ENCODE results near the gene TXNIP. TPM values are rescaled to one million over a fixed set of nuclear protein-coding genes. Genes with fewer than 3 reads are reported as not detected.
"Not testable (repeated sequence)": the region's sequence is repeated elsewhere in the genome, so short reads cannot be mapped to it uniquely, and the experiment has no call there.

The TXNIP gene
- total RNA-seq, 1 experiment from 2014 or later: 23.2 TPM

- not testable (repeated sequence) for H3K27me3 ChIP-seq (ENCODE audit: insufficient read depth, low read length); H3K4me3 Mint-ChIP-seq; H4K8ac ChIP-seq (replicated peaks; ENCODE audit: insufficient read length, low read depth, low read length); H3K23me2 ChIP-seq (ENCODE audit: insufficient read length, low read depth, low read length, poor library complexity, severe bottlenecking); H2AFZ ChIP-seq (ENCODE audit: low read length); H3K36me3 Mint-ChIP-seq (ENCODE audit: insufficient read depth in 1 of 3, low read depth in 3 of 3); H2BK5ac ChIP-seq (ENCODE audit: insufficient read length, low read length); H4K5ac ChIP-seq (ENCODE audit: insufficient read length, low read depth, low read length); H3K4me1 ChIP-seq (ENCODE audit: insufficient read depth, low read length); H3K9me3 ChIP-seq (ENCODE audit: control insufficient read depth, low read depth, low read length); H4K20me1 ChIP-seq (ENCODE audit: control insufficient read depth, insufficient read depth, insufficient read length); H3K27ac ChIP-seq (ENCODE audit: insufficient read length, low read depth, low read length); H2BK120ac ChIP-seq (ENCODE audit: low read depth, low read length, poor library complexity, severe bottlenecking); H3K4me1 Mint-ChIP-seq; H3K4me2 ChIP-seq (ENCODE audit: insufficient read depth, insufficient read length, low read length); H3K4ac ChIP-seq (ENCODE audit: low read depth, low read length); H2BK12ac ChIP-seq (ENCODE audit: insufficient read length, low read depth, low read length); H2AK5ac ChIP-seq (ENCODE audit: insufficient read length, low read length); H3K79me1 ChIP-seq (ENCODE audit: insufficient read depth, low read depth, low read length, poor library complexity, severe bottlenecking); H3K9ac ChIP-seq (ENCODE audit: extremely low read depth, insufficient read length, low read length); H3T11ph ChIP-seq (ENCODE audit: low read length); DNase-seq; H3K9me3 Mint-ChIP-seq; H2BK15ac ChIP-seq (ENCODE audit: low read depth, low read length); H3K14ac ChIP-seq (ENCODE audit: insufficient read depth, low read length); H2BK20ac ChIP-seq (ENCODE audit: low read depth, low read length, poor library complexity, severe bottlenecking); H4K91ac ChIP-seq (ENCODE audit: insufficient read length, low read depth, low read length); H3K27ac Mint-ChIP-seq; H3K23ac ChIP-seq (ENCODE audit: insufficient read length, low read depth, low read length); H3K18ac ChIP-seq (ENCODE audit: insufficient read length, low read depth, low read length); H3K27me3 Mint-ChIP-seq (ENCODE audit: low read depth); H3K56ac ChIP-seq (ENCODE audit: insufficient read length, low read depth, low read length); H3K79me2 ChIP-seq (ENCODE audit: insufficient read depth, low read length)
- no CpG with 5 or more reads among the region's 2 CpGs for WGBS (ENCODE audit: extremely low coverage, insufficient read length, low lambda C conversion rate)
These were observed 29.6 kb upstream of the TXNIP start for GRCh38 chr1:146025787-146026495.

Measured in H9 (cell line).